Fibroblast of lung (primary cell): ENCODE measurements around the gene SLC12A9. TPM values are rescaled to one million over a fixed set of nuclear protein-coding genes. Genes with fewer than 3 reads are reported as not detected.

Experiments used
- DNase-seq, 2 donors: peaks; one replicate each; pipeline versions ENCODE4 v3.0.0 to v3.0.0-alpha.2; 2010; ENCODE audit warnings: low read depth in 2 of 2
- H2AFZ ChIP-seq: 2 replicates; pipeline ENCODE4 v1.5.1; 2012; ENCODE audit warnings: low read length, control low read depth, inconsistent platforms
- H3K27ac ChIP-seq: 2 replicates; pipeline ENCODE4 v1.5.1; 2011; ENCODE audit warnings: low read length, control low read depth; ENCODE audit not compliant: insufficient read depth
- H3K27me3 ChIP-seq: 2 replicates; pipeline ENCODE4 v1.5.1; 2011; ENCODE audit warnings: mild to moderate bottlenecking, low read length; ENCODE audit not compliant: control insufficient read depth, insufficient read depth
- H3K36me3 ChIP-seq: 2 replicates; pipeline ENCODE4 v1.5.1; 2011; ENCODE audit warnings: low read length; ENCODE audit not compliant: control insufficient read depth, insufficient read depth
- H3K4me1 ChIP-seq: 2 replicates; pipeline ENCODE4 v1.5.1; 2011; ENCODE audit warnings: low read length; ENCODE audit not compliant: control insufficient read depth, insufficient read depth; ENCODE audit errors: extremely low read depth
- H3K4me2 ChIP-seq: 2 replicates; pipeline ENCODE4 v1.5.1; 2011; ENCODE audit warnings: low read length, control low read depth; ENCODE audit not compliant: insufficient read depth; ENCODE audit errors: extremely low read depth
- H3K4me3 ChIP-seq, 4 experiments: fragments of 200-600 bp in 1 of 4; sonication (generic) in 1 of 4; replicated peaks in 1 of 4; 2 replicates each; pipeline ENCODE4 v1.5.1; 2011 to 2016; ENCODE audit warnings: low read length in 4 of 4, low read depth in 3 of 4, mild to moderate bottlenecking in 3 of 4, control low read depth in 2 of 4, inconsistent platforms in 1 of 4, mixed read lengths in 1 of 4; ENCODE audit not compliant: insufficient read depth in 1 of 4; ENCODE audit errors: control extremely low read depth in 1 of 4
- H3K79me2 ChIP-seq: 2 replicates; pipeline ENCODE4 v1.5.1; 2012; ENCODE audit warnings: mild to moderate bottlenecking, low read length, inconsistent platforms; ENCODE audit not compliant: control insufficient read depth, insufficient read depth
- H3K9ac ChIP-seq: 2 replicates; pipeline ENCODE4 v1.5.1; 2011; ENCODE audit warnings: mild to moderate bottlenecking, low read length, control low read depth; ENCODE audit not compliant: insufficient read depth
- H3K9me3 ChIP-seq: 2 replicates; pipeline ENCODE4 v1.5.1; 2012; ENCODE audit warnings: low read depth, low read length; ENCODE audit not compliant: control insufficient read depth, insufficient read depth
- H4K20me1 ChIP-seq: 2 replicates; pipeline ENCODE4 v1.5.1; 2011; ENCODE audit warnings: low read length; ENCODE audit not compliant: control insufficient read depth, insufficient read depth; ENCODE audit errors: extremely low read depth
- CTCF ChIP-seq, 2 donors: IDR thresholded peaks in 1 of 2; conservative IDR thresholded peaks in 1 of 2; 1 replicate in 1 of 2; 2 replicates in 1 of 2; pipeline ENCODE4 v1.5.1; 2011 to 2012; ENCODE audit warnings: low read length in 2 of 2, control low read depth in 1 of 2, inconsistent platforms in 1 of 2, low read depth in 1 of 2, mild to moderate bottlenecking in 1 of 2
- EZH2 ChIP-seq: IDR thresholded peaks from 2 replicates; pipeline ENCODE4 v1.5.1; 2012; ENCODE audit warnings: low read length, control low read depth, mild to moderate bottlenecking; ENCODE audit errors: missing control alignments
- polyA plus RNA-seq, 2 donors: library from polyadenylated mRNA; depleted of rRNA in 1 of 2; stranded (reverse) in 1 of 2; unstranded in 1 of 2; fragments of >200 nt; gene quantifications; 2 replicates each; pipeline ENCODE4 v1.2.1, GENCODE V29; 2011 to 2012; ENCODE audit warnings: missing spikeins in 1 of 2
- total RNA-seq: library from RNA; depleted of rRNA; stranded (reverse); fragments of >200 nt; gene quantifications from 2 replicates; pipeline ENCODE4 v1.2.1, GENCODE V29; 2014

SLC12A9 gene
- total and polyA plus RNA-seq, 2 donors (not counting 1 experiment from before 2014, with no cell fraction given) = 6.6 to 18.5 TPM

- no peaks in the 10 kb centered on the region for H4K20me1 ChIP-seq
- H3K36me3 ChIP-seq = peaks cover 33% of the 10 kb centered on the region
- no peak overlapping the region for H3K9ac ChIP-seq
- H3K79me2 ChIP-seq = peaks cover 4% of the 10 kb centered on the region
- TF ChIP-seq CTCF (conservative IDR thresholded peaks at IDR 0.05 in 1 of 2, IDR thresholded peaks at IDR 0.05 in 1 of 2; ENCODE audit: low read depth in 1 of 2, low read length in 2 of 2) = no peak
- TF ChIP-seq EZH2 = no peak
- H3K9me3 ChIP-seq = no peaks in the 10 kb centered on the region
- no peak overlapping the region for H3K27ac ChIP-seq
- no peak overlapping the region for H2AFZ ChIP-seq
- H3K27me3 ChIP-seq = no peaks in the 10 kb centered on the region
- H3K4me3 ChIP-seq = no peak overlapping the region
- no peaks in the 10 kb centered on the region for H3K4me1 ChIP-seq
- DNase-seq = no peak
- H3K4me2 ChIP-seq = no peak overlapping the region
Measured at GRCh38 chr7:100819586-100819985, 32.9 kb upstream of the SLC12A9 start.

GRCh38 chr7:100822236-100823139, 30.0 kb upstream of the SLC12A9 start:
- H3K27ac ChIP-seq = no peak overlapping the region
- H3K4me1 ChIP-seq = peaks cover 3% of the 10 kb centered on the region
- H3K27me3 ChIP-seq = no peaks in the 10 kb centered on the region
- no peak for TF ChIP-seq CTCF (conservative IDR thresholded peaks at IDR 0.05 in 1 of 2, IDR thresholded peaks at IDR 0.05 in 1 of 2; ENCODE audit: low read depth in 1 of 2, low read length in 2 of 2)
- TF ChIP-seq EZH2 = no peak
- H3K4me2 ChIP-seq = no peak overlapping the region
- peaks cover 24% of the 10 kb centered on the region for H3K36me3 ChIP-seq
- no peaks in the 10 kb centered on the region for H3K9me3 ChIP-seq
- no peak overlapping the region for H2AFZ ChIP-seq
- H3K4me3 ChIP-seq = no peak overlapping the region
- no peak for DNase-seq
- peaks cover 27% of the 10 kb centered on the region for H3K79me2 ChIP-seq
- no peak overlapping the region for H3K9ac ChIP-seq
- H4K20me1 ChIP-seq = no peaks in the 10 kb centered on the region

- no peak for DNase-seq
- H4K20me1 ChIP-seq = no peaks in the 10 kb centered on the region
- H2AFZ ChIP-seq = no peak overlapping the region
- peaks cover 27% of the 10 kb centered on the region for H3K79me2 ChIP-seq
- no peaks in the 10 kb centered on the region for H3K27me3 ChIP-seq
- no peak overlapping the region for H3K9ac ChIP-seq
- no peaks in the 10 kb centered on the region for H3K9me3 ChIP-seq
- TF ChIP-seq CTCF (conservative IDR thresholded peaks at IDR 0.05 in 1 of 2, IDR thresholded peaks at IDR 0.05 in 1 of 2; ENCODE audit: low read depth in 1 of 2, low read length in 2 of 2) = no peak
- peaks cover 3% of the 10 kb centered on the region for H3K4me1 ChIP-seq
- H3K36me3 ChIP-seq = peaks cover 24% of the 10 kb centered on the region
- H3K4me3 ChIP-seq = no peak overlapping the region
- no peak overlapping the region for H3K4me2 ChIP-seq
- no peak overlapping the region for H3K27ac ChIP-seq
Measured at GRCh38 chr7:100823140-100823525, 29.4 kb upstream of the SLC12A9 start.
